HCT116 (cell line): ENCODE data around the gene TIAM2. TPM values are rescaled to one million over a fixed set of nuclear protein-coding genes. Genes with fewer than 3 reads are reported as not detected.
"Not testable (repeated sequence)": the region's sequence is repeated elsewhere in the genome, so short reads cannot be mapped to it uniquely, and the experiment has no call there.

Experiments
- ATAC-seq: fragments of 200-7000 bp; cut with Tn5 transposase; 2 replicates; pipeline ENCODE4 v1.9.1; 2020; ENCODE audit warnings: mild to moderate bottlenecking, moderate library complexity
- BruUV-seq: library from RNA; stranded (reverse); fragments of 400-500 nt; replicated peaks from 2 replicates; lab custom pipeline; 2021; lab: Mats Ljungman, UMichigan
- CTCF ChIA-PET: fragments of 300-600 bp; sonication (Branson Sonifier 250); formaldehyde crosslinking; loops from one replicate; lab custom pipeline; 2021; ENCODE audit warnings: antibody characterized with exemption; lab: Charles Lee
- POLR2A ChIA-PET: fragments of 300-600, 350-600 bp; sonication (Branson Sonifier 250); formaldehyde crosslinking; loops from one replicate; lab custom pipeline; 2021; ENCODE audit warnings: antibody characterized with exemption; lab: Charles Lee
- RAD21 ChIA-PET, 2 experiments: fragments of 300-600 bp; sonication (Branson Sonifier 250); formaldehyde crosslinking; loops; one replicate each; lab custom pipeline; 2023; ENCODE audit warnings: low total read pairs in 2 of 2; ENCODE audit not compliant: uncharacterized antibody in 2 of 2, unreplicated experiment in 2 of 2, low non-redundant PET in 1 of 2; lab: Charles Lee
- DNase-seq: peaks from one replicate; pipeline ENCODE4 v3.0.0-alpha.2; 2010; ENCODE audit warnings: low read depth, low spot score
- H2AFZ ChIP-seq: fragments of 200-600 bp; shearing (Covaris generic), sonication (generic); 2 replicates; pipeline ENCODE4 v1.6.1; 2017; ENCODE audit warnings: low read depth, mixed run types, mixed read lengths, antibody characterized with exemption, low read length; ENCODE audit not compliant: poor library complexity, severe bottlenecking
- H3K27ac ChIP-seq: 2 replicates; pipeline ENCODE4 v1.5.1; 2012; ENCODE audit warnings: low read depth, low read length
- H3K27me3 ChIP-seq: fragments of 200-600 bp; sonication (generic); 2 replicates; pipeline ENCODE4 v1.6.1; 2016; ENCODE audit warnings: mixed run types, low read length, mixed read lengths; ENCODE audit not compliant: insufficient read depth
- H3K36me3 ChIP-seq, 2 experiments: fragments of 200-500 bp in 1 of 2; fragments of 200-600 bp in 1 of 2; sonication (Bioruptor generic) in 1 of 2; sonication (generic) in 1 of 2; 2 replicates each; pipeline versions ENCODE4 v1.5.1 to v1.6.1; 2014 to 2016; ENCODE audit warnings: low read length in 2 of 2, inconsistent platforms in 1 of 2, mixed read lengths in 1 of 2, mixed run types in 1 of 2; ENCODE audit not compliant: insufficient read depth in 2 of 2, control insufficient read depth in 1 of 2
- H3K4me1 ChIP-seq, 2 experiments: fragments of 200-600 bp in 1 of 2; sonication (generic) in 1 of 2; 2 replicates each; pipeline versions ENCODE4 v1.5.1 to v1.6.1; 2012 to 2017; ENCODE audit warnings: low read length in 2 of 2, inconsistent platforms in 1 of 2, mild to moderate bottlenecking in 1 of 2, mixed read lengths in 1 of 2, mixed run types in 1 of 2, moderate library complexity in 1 of 2; ENCODE audit not compliant: insufficient read depth in 2 of 2, control insufficient read depth in 1 of 2
- H3K4me2 ChIP-seq: fragments of 200-600 bp; sonication (generic); 2 replicates; pipeline ENCODE4 v1.6.1; 2017; ENCODE audit warnings: mixed run types, low read length, mixed read lengths
- H3K4me3 ChIP-seq, 2 experiments: fragments of 200-600 bp in 1 of 2; sonication (generic) in 1 of 2; replicated peaks in 1 of 2; 2 replicates each; pipeline ENCODE4 v1.5.1; 2011 to 2016; ENCODE audit warnings: low read length in 2 of 2, control low read depth in 1 of 2, low read depth in 1 of 2, mild to moderate bottlenecking in 1 of 2, mixed read lengths in 1 of 2, mixed run types in 1 of 2
- H3K79me2 ChIP-seq: fragments of 200-600 bp; sonication (generic); 2 replicates; pipeline ENCODE4 v1.6.1; 2017; ENCODE audit warnings: mild to moderate bottlenecking, mixed run types, low read length, moderate library complexity, mixed read lengths; ENCODE audit not compliant: insufficient read depth
- H3K9ac ChIP-seq: fragments of 200-600 bp; sonication (generic); 2 replicates; pipeline ENCODE4 v1.6.1; 2016; ENCODE audit warnings: low read length, mixed read lengths
- H3K9me2 ChIP-seq: fragments of 200-600 bp; sonication (generic), shearing (Covaris generic); 2 replicates; pipeline ENCODE4 v1.6.1; 2017; ENCODE audit warnings: mixed run types, mild to moderate bottlenecking, moderate library complexity; ENCODE audit not compliant: insufficient read depth
- H3K9me3 ChIP-seq, 2 experiments: fragments of 200-500 bp in 1 of 2; fragments of 200-600 bp in 1 of 2; sonication (Bioruptor generic) in 1 of 2; sonication (generic) in 1 of 2; 2 replicates each; pipeline ENCODE4 v1.6.1; 2014 to 2017; ENCODE audit warnings: low read length in 2 of 2, mixed read lengths in 2 of 2, inconsistent platforms in 1 of 2, low read depth in 1 of 2, mild to moderate bottlenecking in 1 of 2, mixed run types in 1 of 2, moderate library complexity in 1 of 2; ENCODE audit not compliant: control insufficient read depth in 1 of 2, insufficient read depth in 1 of 2
- H4K20me1 ChIP-seq: fragments of 200-600 bp; sonication (generic), shearing (Covaris generic); 2 replicates; pipeline ENCODE4 v1.6.1; 2017; ENCODE audit warnings: mixed run types, mild to moderate bottlenecking, moderate library complexity; ENCODE audit not compliant: insufficient read depth
- CTCF ChIP-seq, 3 experiments: fragments of 200-600 bp in 1 of 3; sonication (generic) in 1 of 3; IDR thresholded peaks in 2 of 3; conservative IDR thresholded peaks in 1 of 3; 2 replicates each; pipeline ENCODE4 v1.5.1; 2012 to 2017; ENCODE audit warnings: low read depth in 2 of 3, low read length in 2 of 3, antibody characterized with exemption in 1 of 3, borderline replicate concordance in 1 of 3, control low read depth in 1 of 3, mild to moderate bottlenecking in 1 of 3, mixed read lengths in 1 of 3, mixed run types in 1 of 3, moderate library complexity in 1 of 3; ENCODE audit not compliant: insufficient read depth in 1 of 3
- EZH2phosphoT487 ChIP-seq: fragments of 200-600 bp; IDR thresholded peaks from 2 replicates; pipeline ENCODE4 v1.6.1; 2018; ENCODE audit warnings: antibody characterized with exemption, borderline replicate concordance
- FOSL1 ChIP-seq: IDR thresholded peaks from 2 replicates; pipeline ENCODE4 v1.6.1; 2012; ENCODE audit warnings: low read depth
- SRF ChIP-seq: IDR thresholded peaks from 2 replicates; pipeline ENCODE4 v1.6.1; 2012; ENCODE audit warnings: low read depth
- YY1 ChIP-seq: IDR thresholded peaks from 2 replicates; pipeline ENCODE4 v1.6.1; 2011; ENCODE audit warnings: low read length, low read depth, moderate library complexity, mild to moderate bottlenecking; ENCODE audit not compliant: insufficient replicate concordance; ENCODE audit errors: extremely low read depth
- ZNF274 ChIP-seq: fragments of 200-500 bp; sonication (Bioruptor generic); IDR thresholded peaks from 2 replicates; pipeline ENCODE4 v1.6.1; 2014; ENCODE audit warnings: mild to moderate bottlenecking, low read depth, low read length, inconsistent platforms
- intact Hi-C: fragments of 100-400 bp; cut with micrococcal nuclease; formaldehyde crosslinking; loops from 2 replicates; pipeline ENCODE4 v1.10.0; 2022
- total RNA-seq: library from RNA; stranded (reverse); gene quantifications from one replicate; pipeline ENCODE4 v1.2.1, GENCODE V29; 2021; ENCODE audit not compliant: unreplicated experiment
- TF ChIP-seq, protein P1 (sequence below): IDR thresholded peaks from 2 replicates; pipeline ENCODE4 v1.6.1; 2012

Gene TIAM2
- total RNA-seq, 1 experiment from 2014 or later: 9.4 TPM

GRCh38 chr6:154962753-154963152 is 32.4 kb upstream of the TIAM2 start:
- ChIA-PET RAD21 (no interaction called here), CTCF (no interaction called here), POLR2A (no interaction called here)
- no peak overlapping the region for H3K27ac ChIP-seq
- no peak for DNase-seq
- H3K36me3 ChIP-seq: no peaks in the 10 kb centered on the region
- no peaks in the 10 kb centered on the region for H4K20me1 ChIP-seq
- H3K79me2 ChIP-seq: no peaks in the 10 kb centered on the region
- H3K4me2 ChIP-seq: no peak overlapping the region
- no peak overlapping the region for H2AFZ ChIP-seq
- ATAC-seq: peak; percentile 44; the same call in 1 of the 2 replicates
- H3K9ac ChIP-seq: no peak overlapping the region
- H3K9me2 ChIP-seq: no peaks in the 10 kb centered on the region
- no peak overlapping the region for H3K4me3 ChIP-seq
- TF ChIP-seq ZNF274: no peak
- TF ChIP-seq, protein P1, sequence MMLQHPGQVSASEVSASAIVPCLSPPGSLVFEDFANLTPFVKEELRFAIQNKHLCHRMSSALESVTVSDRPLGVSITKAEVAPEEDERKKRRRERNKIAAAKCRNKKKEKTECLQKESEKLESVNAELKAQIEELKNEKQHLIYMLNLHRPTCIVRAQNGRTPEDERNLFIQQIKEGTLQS: no peak
- no peak for TF ChIP-seq EZH2phosphoT487
- no peak for TF ChIP-seq CTCF (IDR thresholded peaks at IDR 0.05 in 2 of 3, conservative IDR thresholded peaks at IDR 0.05 in 1 of 3; ENCODE audit: borderline replicate concordance in 1 of 3, insufficient read depth in 1 of 3, low read depth in 2 of 3, low read length in 2 of 3)
- no peak for TF ChIP-seq YY1
- TF ChIP-seq SRF: no peak
- TF ChIP-seq FOSL1: no peak
- peaks cover 6 to 12% of the 10 kb centered on the region in 2 experiments; a peak in 2 of 4 replicates for H3K4me1 ChIP-seq
- intact Hi-C loops: no loop called here
- no peaks in the 10 kb centered on the region for H3K9me3 ChIP-seq
- BruUV-seq: no TSS peak
- no peaks in the 10 kb centered on the region for H3K27me3 ChIP-seq

GRCh38 chr6:154966065-154966770 is 28.9 kb upstream of the TIAM2 start:
- CTCF ChIA-PET, H3K27ac ChIP-seq, H4K20me1 ChIP-seq, H2AFZ ChIP-seq, H3K4me1 ChIP-seq, POLR2A ChIA-PET, H3K9ac ChIP-seq, H3K9me3 ChIP-seq, DNase-seq, H3K4me3 ChIP-seq, RAD21 ChIA-PET, BruUV-seq, intact Hi-C loops, H3K27me3 ChIP-seq, H3K9me2 ChIP-seq, H3K79me2 ChIP-seq, H3K36me3 ChIP-seq, ATAC-seq, H3K4me2 ChIP-seq: not testable (repeated sequence)
